ENCODE data around the gene PDZD7.
A peak's percentile ranks its signal among the peaks of the same experiment; 100 is the strongest.

PDZD7 gene

DNA sequence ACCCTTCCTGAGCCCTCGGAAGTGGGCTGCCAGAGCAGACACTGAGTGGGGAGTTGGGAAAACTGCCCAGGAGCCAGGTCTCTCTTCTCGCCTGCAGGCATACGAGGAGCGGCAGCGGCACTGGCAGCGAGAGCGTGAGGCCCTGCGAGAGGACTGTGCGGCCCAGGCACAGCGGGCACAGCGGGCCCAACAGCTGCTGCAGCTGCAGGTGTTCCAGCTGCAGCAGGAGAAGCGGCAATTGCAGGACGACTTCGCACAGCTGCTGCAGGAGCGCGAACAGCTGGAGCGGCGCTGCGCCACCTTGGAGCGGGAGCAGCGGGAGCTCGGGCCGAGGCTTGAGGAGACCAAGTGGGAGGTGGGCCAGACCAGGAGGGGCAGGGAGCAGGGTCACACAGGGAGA lies 25.6 kb downstream of the PDZD7 start:
- no peak for DNase-seq (ENCODE audit: low read depth in 2 of 2, low spot score in 1 of 2)

DNA sequence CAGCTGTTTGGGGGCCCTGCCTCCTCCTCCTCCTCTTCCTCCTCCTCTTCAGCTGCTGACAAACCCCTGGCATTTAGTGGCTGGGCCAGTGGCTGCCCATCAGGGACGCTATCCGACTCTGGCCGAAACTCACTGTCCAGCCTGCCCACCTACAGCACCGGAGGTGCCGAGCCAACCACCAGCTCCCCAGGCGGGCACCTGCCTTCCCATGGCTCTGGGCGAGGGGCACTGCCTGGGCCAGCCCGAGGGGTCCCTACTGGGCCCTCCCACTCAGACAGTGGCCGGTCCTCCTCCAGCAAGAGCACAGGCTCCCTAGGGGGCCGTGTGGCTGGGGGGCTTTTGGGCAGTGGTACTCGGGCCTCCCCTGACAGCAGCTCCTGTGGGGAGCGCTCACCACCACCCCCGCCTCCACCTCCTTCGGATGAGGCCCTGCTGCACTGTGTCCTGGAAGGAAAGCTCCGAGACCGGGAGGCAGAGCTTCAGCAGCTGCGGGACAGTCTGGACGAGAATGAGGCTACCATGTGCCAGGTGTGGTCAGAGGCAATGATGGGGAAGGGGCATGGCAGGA lies 27.2 kb downstream of the PDZD7 start:
- DNase-seq (ENCODE audit: low read depth in 2 of 2, low spot score in 1 of 2), result no peak

GRCh38 chr10:101002456-101002855 lies 28.5 kb downstream of the PDZD7 start:
- no peak for DNase-seq (ENCODE audit: low read depth in 2 of 2, low spot score in 1 of 2)

GRCh38 chr10:101001659-101002035 lies 29.3 kb downstream of the PDZD7 start:
- DNase-seq (ENCODE audit: low read depth in 2 of 2, low spot score in 1 of 2), result no peak

GRCh38 chr10:101000915-101001658 lies 29.8 kb downstream of the PDZD7 start:
- no peak for DNase-seq (ENCODE audit: low read depth in 2 of 2, low spot score in 1 of 2)

GRCh38 chr10:101000127-101000914 lies 30.6 kb downstream of the PDZD7 start:
- DNase-seq (ENCODE audit: low read depth in 2 of 2, low spot score in 1 of 2), result no peak

DNA sequence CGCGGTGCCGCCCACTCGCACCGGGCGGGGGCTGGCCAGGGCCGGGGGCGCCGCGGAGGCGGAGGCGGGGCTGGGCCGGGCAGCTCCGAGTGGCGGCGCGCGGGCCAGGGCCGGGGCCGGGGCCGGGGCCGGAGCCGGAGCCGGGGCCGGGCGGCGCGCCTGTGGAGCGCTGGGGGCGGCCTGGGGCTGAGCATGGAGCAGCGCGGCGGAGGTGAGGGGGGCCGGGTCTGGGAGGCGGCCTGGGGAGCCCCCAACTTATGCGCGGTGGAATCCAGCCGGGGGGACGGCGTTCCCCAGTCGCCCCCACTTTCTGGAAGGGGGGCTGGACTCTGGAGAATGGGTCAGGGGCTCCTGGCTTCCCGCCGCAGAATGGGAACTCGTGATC lies 31.2 kb downstream of the PDZD7 start, which contains the start of gene LZTS2:
Gene LZTS2 (plus strand): TSS at position 67 of the 385 bp plus-strand sequence. CDS start 2,731 bp downstream, outside the sequence.
- no peak for DNase-seq (ENCODE audit: low read depth in 2 of 2, low spot score in 1 of 2)

DNA sequence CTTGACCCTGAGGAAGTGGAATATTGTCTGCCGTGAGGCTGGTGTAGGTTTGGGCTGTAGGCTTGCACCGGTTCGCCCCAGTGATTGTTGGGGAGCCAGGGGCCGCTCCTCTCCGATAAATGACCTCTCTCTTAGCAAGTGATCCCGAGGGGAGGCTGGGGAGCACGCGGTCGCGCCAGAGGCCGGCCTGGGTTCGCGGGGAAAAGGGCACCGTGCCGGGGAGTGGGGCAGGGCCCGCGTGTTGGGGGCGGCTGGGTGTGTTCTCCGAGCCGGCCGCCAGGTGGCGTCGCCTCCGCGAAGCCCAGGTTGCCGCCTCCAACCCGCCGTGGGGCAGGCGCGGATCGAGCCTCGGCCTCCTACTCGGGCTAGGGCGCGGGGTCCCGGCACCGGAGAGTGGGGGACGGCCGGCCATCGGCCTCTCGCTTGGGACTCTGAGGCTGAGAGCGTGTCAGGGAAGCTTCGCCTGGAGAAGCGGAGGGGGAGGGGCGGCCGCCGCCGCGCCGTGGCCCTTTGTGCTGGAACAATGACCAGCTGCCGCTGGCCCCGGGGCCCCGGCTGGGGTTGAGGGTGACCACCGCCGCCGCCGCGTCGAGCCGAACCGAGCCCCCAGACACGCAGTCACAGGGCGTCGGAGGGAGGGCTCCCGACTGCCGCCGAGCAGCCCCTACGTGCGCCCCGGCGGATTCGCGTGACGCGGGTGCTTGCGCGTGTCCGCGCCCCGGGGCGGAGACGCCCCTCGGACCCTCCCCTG lies 31.8 kb downstream of the PDZD7 start:
- peak; percentile 34 to 57 for DNase-seq (ENCODE audit: low read depth in 2 of 2, low spot score in 1 of 2)

DNA sequence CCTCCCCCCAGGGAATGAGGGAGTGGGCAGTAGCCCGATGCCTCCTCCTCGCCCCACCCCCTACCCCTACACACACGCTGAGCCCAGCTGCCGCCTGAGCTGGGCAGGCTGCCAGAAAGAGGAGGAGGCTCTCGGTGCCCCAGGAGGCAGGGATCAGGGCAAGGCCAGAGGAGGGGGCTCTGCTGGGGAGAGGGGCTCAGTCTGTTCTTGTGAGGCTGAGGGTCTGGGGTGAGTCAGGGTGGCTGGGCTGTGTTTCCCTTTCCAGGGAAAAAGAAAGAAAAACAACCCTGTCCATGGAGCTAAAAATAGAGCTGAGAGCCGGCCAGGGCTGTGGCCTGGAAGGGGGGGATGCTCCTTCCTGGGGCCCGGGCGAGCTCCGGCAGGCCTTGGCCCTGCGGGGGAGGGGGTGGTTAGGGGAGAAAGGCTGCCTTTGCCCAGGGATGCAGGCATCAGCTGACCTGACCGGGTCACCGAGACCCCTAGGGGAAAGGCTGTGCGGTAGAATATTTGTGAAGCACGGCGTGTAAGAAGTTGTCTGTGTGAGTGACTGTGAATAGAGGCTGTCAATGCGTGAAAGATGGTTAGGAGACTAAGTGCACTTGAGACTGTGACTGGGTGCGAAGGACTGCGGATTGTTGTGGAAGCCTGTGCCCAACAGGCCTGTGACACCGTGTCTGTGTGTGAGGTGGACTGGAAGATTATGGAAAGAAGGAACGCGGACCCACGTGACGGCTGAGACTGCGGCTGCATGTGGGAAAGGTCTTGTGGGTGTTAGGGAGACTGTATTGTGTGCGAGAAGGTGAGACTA lies 32.5 kb downstream of the PDZD7 start:
- peak; percentile 21 to 29 for DNase-seq (ENCODE audit: low read depth in 2 of 2, low spot score in 1 of 2)

DNA sequence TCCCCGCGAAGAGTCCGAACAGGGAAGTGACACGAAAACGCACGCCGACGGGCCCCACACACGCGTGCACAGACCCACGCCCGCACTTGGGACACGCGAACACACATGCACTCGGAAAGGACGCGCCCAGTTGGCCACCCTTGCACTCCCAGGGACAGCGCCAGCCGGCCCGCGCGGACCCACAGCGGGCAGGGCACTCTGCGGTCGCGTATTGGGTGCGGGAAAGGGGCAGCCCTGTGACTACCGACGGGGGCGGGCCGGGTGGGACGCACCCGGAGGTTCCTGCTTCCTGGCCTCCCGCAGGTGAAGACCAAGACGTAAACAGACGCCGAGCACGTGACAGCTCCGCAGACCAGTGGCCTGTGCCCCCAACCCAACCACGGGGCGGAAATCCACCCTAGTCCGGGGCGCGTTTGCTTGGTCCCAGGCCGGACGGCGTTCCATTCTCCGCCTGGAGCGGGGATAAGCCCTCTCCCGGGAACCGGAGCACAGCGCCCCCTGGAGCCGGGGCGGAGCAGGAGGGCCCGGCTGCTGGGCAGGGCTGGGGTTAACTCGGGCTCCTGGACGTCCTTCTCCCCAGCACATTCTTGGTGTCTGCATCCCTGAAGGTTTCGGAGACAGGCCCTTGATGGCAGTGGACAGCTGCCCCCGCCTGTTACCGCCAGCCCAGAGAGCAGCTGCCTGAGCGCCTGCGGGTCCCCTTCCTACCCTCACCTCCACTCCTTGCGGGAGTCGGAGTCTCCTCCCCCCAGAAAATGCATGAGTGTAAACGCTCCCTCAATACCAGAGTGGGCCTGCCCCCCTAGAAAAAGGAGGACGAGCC lies 33.4 kb downstream of the PDZD7 start:
- peak; percentile 29 to 48 for DNase-seq (ENCODE audit: low read depth in 2 of 2, low spot score in 1 of 2)

DNA sequence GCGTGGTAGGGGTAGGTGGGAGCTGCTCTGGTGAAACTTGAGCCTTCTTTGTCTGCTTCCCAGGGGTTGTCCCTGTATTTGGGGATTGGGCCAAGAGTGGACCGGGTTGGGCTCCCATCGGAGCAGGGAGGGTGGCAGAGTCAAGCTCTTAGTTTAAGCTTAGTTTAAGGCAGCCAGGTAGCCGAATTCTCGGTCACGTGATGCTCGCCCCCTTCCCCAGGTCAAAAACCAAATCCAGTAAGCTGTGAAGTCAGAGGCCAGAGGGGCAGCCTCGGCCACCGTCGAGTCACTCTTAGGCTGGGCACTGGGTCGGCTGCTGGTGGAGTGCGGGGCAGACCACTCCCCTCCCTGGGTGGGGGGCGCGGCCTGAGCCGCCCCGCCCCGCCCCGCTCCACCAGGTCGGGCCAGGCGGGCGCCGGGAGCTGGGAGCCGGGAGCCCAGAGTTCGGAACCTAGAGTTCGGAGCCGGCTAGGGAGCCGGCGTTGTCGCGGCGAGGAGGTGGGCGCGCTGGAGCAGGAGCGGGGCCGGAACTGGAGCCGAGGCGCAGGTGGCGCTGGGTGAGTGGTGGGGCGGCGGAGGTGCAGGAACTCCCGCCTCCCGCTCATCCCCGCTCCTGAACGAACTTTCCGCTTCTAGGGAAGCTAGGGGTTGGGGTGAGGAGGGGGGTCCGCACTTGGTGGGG lies 34.1 kb downstream of the PDZD7 start:
- DNase-seq (ENCODE audit: low read depth in 2 of 2, low spot score in 1 of 2), result no peak

GRCh38 chr10:100995181-100995580 lies 35.7 kb downstream of the PDZD7 start:
- no peak for DNase-seq (ENCODE audit: low read depth in 2 of 2, low spot score in 1 of 2)

DNA sequence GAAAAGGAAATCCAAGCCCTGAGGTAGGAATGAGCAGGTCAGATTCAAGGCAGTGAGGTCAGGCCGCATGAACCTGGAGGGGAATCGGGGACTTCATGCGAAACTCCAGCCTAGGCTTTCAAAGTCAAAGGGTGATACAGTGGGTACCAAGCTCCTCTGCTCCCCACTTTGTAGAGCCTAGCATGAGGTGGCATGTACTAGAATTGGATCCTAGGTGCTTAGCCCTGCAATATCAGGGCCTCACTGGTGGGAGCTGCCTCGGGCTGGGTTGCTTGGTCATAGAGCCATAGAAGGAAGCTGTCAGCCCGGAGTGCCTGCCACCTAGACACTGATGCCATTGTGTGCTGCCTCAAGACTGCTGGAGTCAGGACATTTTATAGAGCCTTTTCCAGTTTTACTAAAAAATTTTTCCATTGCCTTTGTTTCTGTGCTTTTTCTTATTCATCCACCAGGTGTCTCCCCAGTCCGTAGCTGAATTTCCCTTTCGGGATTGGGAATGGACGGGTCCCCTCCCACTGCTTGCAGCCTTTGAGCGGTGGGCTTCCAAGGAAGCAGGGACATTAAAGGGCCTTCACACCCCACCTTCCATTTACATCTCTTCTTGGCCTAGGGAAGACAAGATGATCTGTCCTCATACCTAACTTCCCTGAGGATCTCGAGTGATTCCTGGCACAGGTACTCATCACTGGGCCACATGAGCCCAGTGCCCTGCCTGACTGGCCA lies 36.8 kb downstream of the PDZD7 start:
- DNase-seq (ENCODE audit: low read depth in 2 of 2, low spot score in 1 of 2), result no peak

DNA sequence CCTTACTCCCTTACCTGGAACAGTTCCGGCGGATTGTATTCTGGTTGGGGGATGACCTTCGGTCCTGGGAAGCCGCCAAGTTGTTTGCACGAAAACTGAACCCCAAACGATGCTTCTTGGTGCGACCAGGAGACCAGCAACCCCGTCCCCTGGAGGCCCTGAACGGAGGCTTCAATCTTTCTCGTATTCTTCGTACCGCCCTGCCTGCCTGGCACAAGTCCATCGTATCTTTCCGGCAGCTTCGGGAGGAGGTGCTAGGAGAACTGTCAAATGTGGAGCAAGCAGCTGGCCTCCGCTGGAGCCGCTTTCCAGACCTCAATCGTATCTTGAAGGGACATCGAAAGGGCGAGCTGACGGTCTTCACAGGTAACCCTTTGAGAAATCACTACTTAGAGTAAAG lies 41.8 kb downstream of the PDZD7 start:
- no peak for DNase-seq (ENCODE audit: low read depth in 2 of 2, low spot score in 1 of 2)

GRCh38 chr10:100988166-100988565 lies 42.8 kb downstream of the PDZD7 start:
- DNase-seq (ENCODE audit: low read depth in 2 of 2, low spot score in 1 of 2), result no peak

- DNase-seq (ENCODE audit: low read depth in 2 of 2, low spot score in 1 of 2), result no peak
These were observed 43.3 kb downstream of the PDZD7 start for GRCh38 chr10:100987685-100988049.

GRCh38 chr10:100986952-100987684 lies 43.8 kb downstream of the PDZD7 start, which contains the start of the genes MRPL43 and TWNK:
TSS of gene MRPL43 (minus strand) at chr10:100987497. CDS start at chr10:100987443, 54 bp downstream.
TSS of gene TWNK (plus strand) at chr10:100987543. CDS start at chr10:100988211, 668 bp downstream.
- DNase-seq (ENCODE audit: low read depth in 2 of 2, low spot score in 1 of 2), result peak; percentile 67 to 71

GRCh38 chr10:100986623-100986951 lies 44.3 kb downstream of the PDZD7 start:
- no peak for DNase-seq (ENCODE audit: low read depth in 2 of 2, low spot score in 1 of 2)

All from stimulated activated CD8-positive, alpha-beta memory T cell treated with anti-CD3 and anti-CD28 coated beads, Interleukin-4, amount 100 ng/mL, for 4 hours (primary cell).